CD14-positive monocyte (primary cell): Measurements from ENCODE around the gene STPG3. TPM values are rescaled to one million over a fixed set of nuclear protein-coding genes. Genes with fewer than 3 reads are reported as not detected.
A peak's percentile ranks its signal among the peaks of the same experiment; 100 is the strongest.

Experiments
- DNase-seq, 3 donors: peaks; one replicate each; pipeline ENCODE4 v3.0.0-alpha.2; 2011 to 2022
- H2AFZ ChIP-seq: 2 replicates; pipeline ENCODE4 v1.6.0; 2012; ENCODE audit warnings: mild to moderate bottlenecking, low read depth, low read length, inconsistent platforms; ENCODE audit not compliant: insufficient read depth, poor library complexity, severe bottlenecking
- H3K27ac ChIP-seq, 2 donors: 1 replicate in 1 of 2; 2 replicates in 1 of 2; pipeline ENCODE4 v1.5.1; 2012 to 2013; ENCODE audit warnings: low read length in 2 of 2, control low read depth in 1 of 2, inconsistent platforms in 1 of 2, low read depth in 1 of 2, mild to moderate bottlenecking in 1 of 2
- H3K27me3 ChIP-seq, 2 donors: one replicate each; pipeline versions ENCODE4 v1.6.0 to v1.6.1; 2011 to 2013; ENCODE audit warnings: low read length in 2 of 2; ENCODE audit not compliant: control insufficient read depth in 2 of 2, insufficient read depth in 2 of 2
- H3K36me3 ChIP-seq, 2 donors: replicated peaks in 1 of 2; 1 replicate in 1 of 2; 2 replicates in 1 of 2; pipeline versions ENCODE4 v1.5.1 to v1.6.1; 2012 to 2013; ENCODE audit warnings: low read length in 2 of 2, control low read depth in 1 of 2, inconsistent platforms in 1 of 2, mild to moderate bottlenecking in 1 of 2; ENCODE audit not compliant: insufficient read depth in 2 of 2, control insufficient read depth in 1 of 2
- H3K4me1 ChIP-seq, 2 donors: 1 replicate in 1 of 2; 2 replicates in 1 of 2; pipeline versions ENCODE4 v1.5.1 to v1.6.1; 2012 to 2013; ENCODE audit warnings: low read length in 2 of 2, control low read depth in 1 of 2, inconsistent platforms in 1 of 2, mild to moderate bottlenecking in 1 of 2, moderate library complexity in 1 of 2; ENCODE audit not compliant: insufficient read depth in 2 of 2, control insufficient read depth in 1 of 2
- H3K4me2 ChIP-seq: replicated peaks from 2 replicates; pipeline ENCODE3; 2012; ENCODE audit warnings: low read length, moderate library complexity, mild to moderate bottlenecking; ENCODE audit not compliant: poor library complexity, severe bottlenecking; ENCODE audit errors: extremely low read depth
- H3K4me3 ChIP-seq, 3 experiments: fragments of 200-600 bp in 1 of 3; sonication (generic) in 1 of 3; replicated peaks in 1 of 3; 1 replicate in 2 of 3; 2 replicates in 1 of 3; pipeline ENCODE4 v1.5.1; 2011 to 2013; ENCODE audit warnings: low read length in 3 of 3, mild to moderate bottlenecking in 3 of 3, control low read depth in 2 of 3, low read depth in 2 of 3, inconsistent platforms in 1 of 3, moderate library complexity in 1 of 3
- H3K79me2 ChIP-seq: 2 replicates; pipeline ENCODE4 v1.6.0; 2012; ENCODE audit warnings: mild to moderate bottlenecking, control low read depth, inconsistent platforms, low read length, moderate library complexity; ENCODE audit not compliant: insufficient read depth
- H3K9ac ChIP-seq: 2 replicates; pipeline ENCODE4 v1.6.0; 2017; ENCODE audit warnings: low read length, mild to moderate bottlenecking; ENCODE audit not compliant: insufficient read depth, poor library complexity, severe bottlenecking
- H3K9me3 ChIP-seq, 2 donors: replicated peaks in 1 of 2; 1 replicate in 1 of 2; 2 replicates in 1 of 2; pipeline versions ENCODE4 v1.5.1 to v1.6.1; 2012 to 2013; ENCODE audit warnings: low read length in 2 of 2, control low read depth in 1 of 2; ENCODE audit not compliant: control insufficient read depth in 1 of 2, insufficient read depth in 1 of 2
- H4K20me1 ChIP-seq: 2 replicates; pipeline ENCODE4 v1.6.0; 2012; ENCODE audit warnings: mild to moderate bottlenecking, low read length, control low read depth, moderate library complexity; ENCODE audit not compliant: insufficient read depth
- H3K27ac Mint-ChIP-seq, 7 donors: one replicate each; pipeline ENCODE4 v1.8.0; 2020; ENCODE audit warnings: mild to moderate bottlenecking in 7 of 7, mixed read lengths in 7 of 7, moderate library complexity in 6 of 7, inconsistent platforms in 2 of 7
- H3K27me3 Mint-ChIP-seq, 3 donors: one replicate each; pipeline ENCODE4 v1.8.0; 2021 to 2022; ENCODE audit warnings: low read depth in 3 of 3, mild to moderate bottlenecking in 3 of 3, mixed read lengths in 3 of 3, moderate library complexity in 3 of 3, inconsistent platforms in 1 of 3
- H3K36me3 Mint-ChIP-seq, 2 donors: one replicate each; pipeline ENCODE4 v1.8.0; 2020; ENCODE audit warnings: mixed read lengths in 2 of 2, inconsistent platforms in 1 of 2, mild to moderate bottlenecking in 1 of 2
- H3K4me1 Mint-ChIP-seq: one replicate; pipeline ENCODE4 v1.8.0; 2020; ENCODE audit warnings: mild to moderate bottlenecking, mixed read lengths
- H3K4me3 Mint-ChIP-seq, 2 donors: one replicate each; pipeline ENCODE4 v1.8.0; 2020; ENCODE audit warnings: mild to moderate bottlenecking in 2 of 2, mixed read lengths in 2 of 2, moderate library complexity in 1 of 2
- H3K9me3 Mint-ChIP-seq, 7 donors: one replicate each; pipeline ENCODE4 v1.8.0; 2020 to 2022; ENCODE audit warnings: mixed read lengths in 7 of 7, mild to moderate bottlenecking in 6 of 7, moderate library complexity in 6 of 7, inconsistent platforms in 2 of 7
- CTCF ChIP-seq: fragments of 200-600 bp; IDR thresholded peaks from one replicate; pipeline ENCODE4 v1.8.0; 2022; ENCODE audit warnings: antibody characterized with exemption, mild to moderate bottlenecking
- WGBS: methylation state at CpG from one replicate; pipeline ENCODE4 v1.1.5; 2013; ENCODE audit warnings: missing lambda C conversion rate; ENCODE audit not compliant: insufficient coverage; 5-methylcytosine and 5-hydroxymethylcytosine counted together
- intact Hi-C, 2 donors: fragments of 100-400 bp; cut with micrococcal nuclease; formaldehyde crosslinking; loops; one replicate each; pipeline versions ENCODE4 v1.15.0 to v1.15.1; 2023
- polyA plus RNA-seq, 3 donors: library from polyadenylated mRNA; depleted of rRNA in 1 of 3; unstranded in 2 of 3; stranded (reverse) in 1 of 3; fragments of 300-500 nt in 2 of 3; fragments of >200 nt in 1 of 3; fragmentation: Illumina TruSeq in 2 of 3; gene quantifications; 1 replicate in 2 of 3; 2 replicates in 1 of 3; pipeline ENCODE4 v1.2.3, GENCODE V29; 2012 to 2021

STPG3 gene
- polyA plus RNA-seq, 3 donors: not detected

- H3K36me3 ChIP-seq: no peaks in the 10 kb centered on the region
- peaks cover 18 to 29% of the 10 kb centered on the region in 2 donors for H3K4me1 ChIP-seq
- peaks cover 20% of the 10 kb centered on the region for H3K4me1 Mint-ChIP-seq
- H3K27ac Mint-ChIP-seq: no peak overlapping the region
- peaks cover 13 to 19% of the 10 kb centered on the region in 2 donors for H3K9me3 ChIP-seq
- no peak for TF ChIP-seq CTCF
- H3K27me3 ChIP-seq: peaks cover 42 to 80% of the 10 kb centered on the region in 2 donors
- intact Hi-C loops: loop anchor here in 1 of 2 donors (2.0 to 10.0 kb wide), 3 partner anchors 37 to 227 kb away; partner anchors contain the start of gene ENTPD8
- WGBS: 88% methylated on average over 5 of the region's 7 CpGs
- peak overlapping the region in 1 of 2 donors; percentile 13 for H3K4me3 Mint-ChIP-seq
- no peak overlapping the region for H3K27ac ChIP-seq
- H3K36me3 Mint-ChIP-seq: peaks cover 3 to 14% of the 10 kb centered on the region in 2 donors
- H3K79me2 ChIP-seq: no peaks in the 10 kb centered on the region
- no peak for DNase-seq
- H4K20me1 ChIP-seq: no peaks in the 10 kb centered on the region
- H3K4me3 ChIP-seq: no peak overlapping the region
- H3K4me2 ChIP-seq: no peak overlapping the region
- peaks cover 5 to 28% (median 19%) of the 10 kb centered on the region in 7 donors for H3K9me3 Mint-ChIP-seq
- H2AFZ ChIP-seq: no peak overlapping the region
- H3K27me3 Mint-ChIP-seq: peaks cover 67 to 86% (median 74%) of the 10 kb centered on the region in 3 donors
- H3K9ac ChIP-seq: no peak overlapping the region
Measured at GRCh38 chr9:137297966-137298365, 46.9 kb downstream of the STPG3 start.

- H3K79me2 ChIP-seq: no peaks in the 10 kb centered on the region
- WGBS: 97% methylated on average over 24 of the region's 24 CpGs
- no peak for DNase-seq
- intact Hi-C loops: loop anchor here in 1 of 2 donors (10.0 kb wide), 2 partner anchors 146 to 226 kb away; partner anchors contain the start of gene ENTPD8
- H3K27ac Mint-ChIP-seq: no peak overlapping the region
- peaks cover 3 to 14% of the 10 kb centered on the region in 2 donors for H3K36me3 Mint-ChIP-seq
- peaks cover 67 to 86% (median 75%) of the 10 kb centered on the region in 3 donors for H3K27me3 Mint-ChIP-seq
- H3K9me3 Mint-ChIP-seq: peaks cover 5 to 28% (median 19%) of the 10 kb centered on the region in 7 donors
- no peak overlapping the region for H3K4me2 ChIP-seq
- H4K20me1 ChIP-seq: no peaks in the 10 kb centered on the region
- no peak overlapping the region for H3K9ac ChIP-seq
- H3K9me3 ChIP-seq: peaks cover 13 to 19% of the 10 kb centered on the region in 2 donors
- H2AFZ ChIP-seq: no peak overlapping the region
- H3K27me3 ChIP-seq: peaks cover 46 to 80% of the 10 kb centered on the region in 2 donors
- H3K36me3 ChIP-seq: no peaks in the 10 kb centered on the region
- H3K4me3 ChIP-seq: no peak overlapping the region
- no peak overlapping the region for H3K27ac ChIP-seq
- peak overlapping the region in 1 of 2 donors; percentile 67 for H3K4me3 Mint-ChIP-seq
- TF ChIP-seq CTCF: no peak
- peaks cover 18 to 32% of the 10 kb centered on the region in 2 donors for H3K4me1 ChIP-seq
- peaks cover 23% of the 10 kb centered on the region for H3K4me1 Mint-ChIP-seq
Measured at GRCh38 chr9:137298401-137299202, 47.5 kb downstream of the STPG3 start.
